OCI-LY7 (cell line): ENCODE measurements around the gene IL9.
A peak's percentile ranks its signal among the peaks of the same experiment; 100 is the strongest.

Experiments
- EZH2phosphoT487 ChIP-seq: fragments of 200-600 bp; sonication (generic); IDR thresholded peaks from 2 replicates; pipeline ENCODE4 v1.6.1; 2018; ENCODE audit warnings: low read depth, borderline replicate concordance, mild to moderate bottlenecking, mixed run types, antibody characterized with exemption, low read length, moderate library complexity, mixed read lengths
- TF ChIP-seq, protein P1 (sequence below): fragments of 200-600 bp; sonication (generic); conservative IDR thresholded peaks from 2 replicates; pipeline ENCODE4 v1.5.1; 2014; ENCODE audit warnings: mild to moderate bottlenecking, antibody characterized with exemption, low read length, moderate library complexity, mixed read lengths

DNA sequence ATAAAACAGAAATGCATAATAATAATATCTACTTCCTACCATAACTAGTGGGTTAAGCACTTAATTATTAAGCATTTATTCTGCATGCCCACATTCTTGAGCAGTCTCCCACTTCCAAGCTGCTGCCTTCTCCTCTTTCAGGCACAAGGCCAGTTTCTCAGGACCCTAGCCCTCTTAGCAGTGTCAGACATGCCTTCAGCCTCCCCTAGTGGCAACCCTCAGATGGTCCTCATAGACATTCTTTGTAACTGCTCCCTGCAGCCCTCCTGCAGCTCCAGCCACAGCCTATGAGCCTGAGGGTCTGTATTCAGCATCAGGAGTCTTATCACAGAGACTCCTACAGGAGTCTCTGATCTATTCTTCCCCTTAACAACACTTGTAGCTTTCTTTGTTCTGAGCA, 3.9 kb downstream of the IL9 start:
- TF ChIP-seq, protein P1, sequence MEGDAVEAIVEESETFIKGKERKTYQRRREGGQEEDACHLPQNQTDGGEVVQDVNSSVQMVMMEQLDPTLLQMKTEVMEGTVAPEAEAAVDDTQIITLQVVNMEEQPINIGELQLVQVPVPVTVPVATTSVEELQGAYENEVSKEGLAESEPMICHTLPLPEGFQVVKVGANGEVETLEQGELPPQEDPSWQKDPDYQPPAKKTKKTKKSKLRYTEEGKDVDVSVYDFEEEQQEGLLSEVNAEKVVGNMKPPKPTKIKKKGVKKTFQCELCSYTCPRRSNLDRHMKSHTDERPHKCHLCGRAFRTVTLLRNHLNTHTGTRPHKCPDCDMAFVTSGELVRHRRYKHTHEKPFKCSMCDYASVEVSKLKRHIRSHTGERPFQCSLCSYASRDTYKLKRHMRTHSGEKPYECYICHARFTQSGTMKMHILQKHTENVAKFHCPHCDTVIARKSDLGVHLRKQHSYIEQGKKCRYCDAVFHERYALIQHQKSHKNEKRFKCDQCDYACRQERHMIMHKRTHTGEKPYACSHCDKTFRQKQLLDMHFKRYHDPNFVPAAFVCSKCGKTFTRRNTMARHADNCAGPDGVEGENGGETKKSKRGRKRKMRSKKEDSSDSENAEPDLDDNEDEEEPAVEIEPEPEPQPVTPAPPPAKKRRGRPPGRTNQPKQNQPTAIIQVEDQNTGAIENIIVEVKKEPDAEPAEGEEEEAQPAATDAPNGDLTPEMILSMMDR: peak; percentile 52
- TF ChIP-seq EZH2phosphoT487: no peak
